GM13976 (cell line): ENCODE results near the gene SLCO1A2.
"Not testable (repeated sequence)": the region's sequence is repeated elsewhere in the genome, so short reads cannot be mapped to it uniquely, and the experiment has no call there.

ENCODE experiments used
- DNase-seq: peaks from one replicate; pipeline ENCODE4 v3.0.0; 2012; ENCODE audit warnings: low spot score
- in situ Hi-C: fragments of 300-500 bp; cut with MboI; formaldehyde crosslinking; loops from one replicate; pipeline ENCODE4 v1.12.0; 2022; ENCODE audit warnings: low sequenced_read_pairs, mixed read lengths, inconsistent platforms; ENCODE audit not compliant: unreplicated experiment
- TF ChIP-seq, protein P1 (sequence below): IDR thresholded peaks from 2 replicates; pipeline ENCODE4 v1.5.1; 2012; ENCODE audit warnings: borderline replicate concordance, mild to moderate bottlenecking; ENCODE audit not compliant: insufficient read depth; ENCODE audit errors: extremely low read depth, missing control alignments, control extremely low read depth

The SLCO1A2 gene, protein sequence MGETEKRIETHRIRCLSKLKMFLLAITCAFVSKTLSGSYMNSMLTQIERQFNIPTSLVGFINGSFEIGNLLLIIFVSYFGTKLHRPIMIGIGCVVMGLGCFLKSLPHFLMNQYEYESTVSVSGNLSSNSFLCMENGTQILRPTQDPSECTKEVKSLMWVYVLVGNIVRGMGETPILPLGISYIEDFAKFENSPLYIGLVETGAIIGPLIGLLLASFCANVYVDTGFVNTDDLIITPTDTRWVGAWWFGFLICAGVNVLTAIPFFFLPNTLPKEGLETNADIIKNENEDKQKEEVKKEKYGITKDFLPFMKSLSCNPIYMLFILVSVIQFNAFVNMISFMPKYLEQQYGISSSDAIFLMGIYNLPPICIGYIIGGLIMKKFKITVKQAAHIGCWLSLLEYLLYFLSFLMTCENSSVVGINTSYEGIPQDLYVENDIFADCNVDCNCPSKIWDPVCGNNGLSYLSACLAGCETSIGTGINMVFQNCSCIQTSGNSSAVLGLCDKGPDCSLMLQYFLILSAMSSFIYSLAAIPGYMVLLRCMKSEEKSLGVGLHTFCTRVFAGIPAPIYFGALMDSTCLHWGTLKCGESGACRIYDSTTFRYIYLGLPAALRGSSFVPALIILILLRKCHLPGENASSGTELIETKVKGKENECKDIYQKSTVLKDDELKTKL

DNA sequence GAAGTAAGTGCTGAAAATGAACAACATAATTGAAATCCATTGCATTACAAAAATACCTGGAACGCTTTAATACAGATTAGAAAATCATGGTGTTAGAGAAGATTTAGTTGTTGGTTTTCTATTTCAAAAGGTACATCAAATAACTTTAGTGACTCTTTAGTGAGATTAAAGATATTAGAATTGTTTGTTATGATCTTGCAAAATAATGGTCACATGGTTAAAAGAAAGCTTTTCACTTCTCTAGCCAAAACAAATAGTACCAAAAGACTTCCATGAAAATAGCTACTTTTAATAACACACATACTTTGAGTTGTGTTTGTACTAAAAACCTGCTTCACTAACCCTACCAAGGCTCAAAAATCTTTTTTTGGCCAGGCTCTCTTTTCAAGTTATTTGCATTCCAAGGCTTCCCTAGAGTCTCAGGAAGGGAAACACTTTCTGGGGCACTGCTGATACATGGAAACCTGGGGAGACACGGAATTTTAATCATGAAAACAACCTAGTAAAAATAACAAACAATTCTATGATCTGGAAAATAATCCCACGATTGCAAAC lies at the start of gene SLCO1A2:
SLCO1A2 (minus strand) TSS at position 147 of the 555 bp plus-strand sequence. CDS start 270 bp downstream, outside the sequence.
- in situ Hi-C loops: no loop called here
- TF ChIP-seq, protein P1, sequence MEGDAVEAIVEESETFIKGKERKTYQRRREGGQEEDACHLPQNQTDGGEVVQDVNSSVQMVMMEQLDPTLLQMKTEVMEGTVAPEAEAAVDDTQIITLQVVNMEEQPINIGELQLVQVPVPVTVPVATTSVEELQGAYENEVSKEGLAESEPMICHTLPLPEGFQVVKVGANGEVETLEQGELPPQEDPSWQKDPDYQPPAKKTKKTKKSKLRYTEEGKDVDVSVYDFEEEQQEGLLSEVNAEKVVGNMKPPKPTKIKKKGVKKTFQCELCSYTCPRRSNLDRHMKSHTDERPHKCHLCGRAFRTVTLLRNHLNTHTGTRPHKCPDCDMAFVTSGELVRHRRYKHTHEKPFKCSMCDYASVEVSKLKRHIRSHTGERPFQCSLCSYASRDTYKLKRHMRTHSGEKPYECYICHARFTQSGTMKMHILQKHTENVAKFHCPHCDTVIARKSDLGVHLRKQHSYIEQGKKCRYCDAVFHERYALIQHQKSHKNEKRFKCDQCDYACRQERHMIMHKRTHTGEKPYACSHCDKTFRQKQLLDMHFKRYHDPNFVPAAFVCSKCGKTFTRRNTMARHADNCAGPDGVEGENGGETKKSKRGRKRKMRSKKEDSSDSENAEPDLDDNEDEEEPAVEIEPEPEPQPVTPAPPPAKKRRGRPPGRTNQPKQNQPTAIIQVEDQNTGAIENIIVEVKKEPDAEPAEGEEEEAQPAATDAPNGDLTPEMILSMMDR: no peak
- DNase-seq: no peak

DNA sequence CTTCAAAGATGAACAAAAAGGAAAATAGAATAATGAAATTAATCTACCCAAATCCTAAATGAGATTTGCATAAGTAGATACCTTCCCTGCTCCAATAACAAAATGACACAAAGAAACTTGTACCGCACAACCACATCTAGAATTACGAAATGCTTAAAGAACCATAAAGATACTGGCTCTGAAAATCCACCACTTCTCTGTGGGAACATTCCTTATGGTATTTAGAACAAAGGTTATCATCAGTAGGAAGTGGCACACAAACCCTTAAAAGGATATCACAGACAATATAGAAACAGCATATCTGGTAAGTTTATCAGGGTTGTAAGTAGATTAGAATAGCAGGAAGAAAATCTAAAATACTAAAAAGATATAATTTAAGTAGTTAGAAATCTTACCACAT lies 49.5 kb upstream of the SLCO1A2 start:
- in situ Hi-C loops: no loop called here
- DNase-seq: no peak
- TF ChIP-seq, protein P1: no peak

DNA sequence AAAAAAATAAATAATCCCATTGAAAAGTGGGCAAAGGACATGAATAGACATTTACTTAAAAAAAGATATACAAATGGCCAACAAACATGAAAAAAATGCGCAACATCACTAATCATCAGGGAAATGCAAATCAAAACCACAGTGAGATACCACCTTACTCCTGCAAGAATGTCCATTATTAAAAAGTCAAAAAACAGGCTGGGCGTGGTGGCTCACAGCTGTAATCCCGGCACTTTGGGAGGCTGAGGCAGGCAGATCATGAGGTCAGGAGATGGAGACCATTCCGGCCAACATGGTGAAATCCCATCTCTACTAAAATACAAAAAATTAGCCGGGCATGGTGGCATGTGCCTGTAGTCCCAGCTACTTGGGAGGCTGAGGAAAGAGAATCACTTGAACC lies 46.6 kb upstream of the SLCO1A2 start:
- DNase-seq, in situ Hi-C loops: not testable (repeated sequence)

DNA sequence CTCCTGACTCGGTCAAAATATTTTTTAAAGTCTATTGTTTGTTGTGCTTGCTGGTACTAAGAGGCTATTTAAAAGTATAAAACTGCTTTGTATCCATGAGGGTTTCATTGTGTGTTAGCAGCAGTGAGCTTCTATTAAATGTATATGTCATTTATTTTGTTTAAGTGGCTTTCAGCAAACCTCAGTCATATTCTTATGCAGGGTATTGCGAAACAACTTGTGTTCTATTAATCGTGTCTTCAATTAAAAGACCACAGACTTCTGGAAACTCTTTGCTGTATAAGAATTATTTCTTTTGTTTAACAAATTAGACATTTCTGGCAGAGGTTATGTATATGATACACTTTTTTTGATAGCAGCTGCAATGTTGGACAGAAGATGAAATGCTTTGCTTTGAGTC lies 44.5 kb upstream of the SLCO1A2 start:
- TF ChIP-seq, protein P1: no peak
- in situ Hi-C loops: no loop called here
- no peak for DNase-seq

DNA sequence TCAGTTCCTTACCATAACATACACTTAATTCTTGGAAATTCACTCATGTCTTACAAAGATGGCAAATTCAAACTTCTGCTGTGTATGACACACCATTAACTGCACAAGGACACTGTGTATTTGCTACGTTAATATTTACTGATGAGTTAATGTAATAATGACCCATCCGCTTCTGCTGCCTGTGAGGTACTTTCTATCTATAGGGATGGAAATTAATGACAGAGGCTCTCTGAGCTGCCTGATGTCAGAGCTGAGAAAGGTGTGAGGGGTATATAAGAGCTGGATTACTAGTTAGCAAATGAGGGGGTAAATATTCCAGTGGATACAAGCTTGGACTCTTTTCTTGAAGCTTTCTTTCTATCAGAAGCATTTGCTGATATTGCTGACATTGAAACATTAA lies 37.9 kb upstream of the SLCO1A2 start, which contains the start of gene IAPP:
IAPP (plus strand) TSS at position 301 of the 400 bp plus-strand sequence. CDS start 450 bp downstream, outside the sequence.
- DNase-seq: no peak
- TF ChIP-seq, protein P1: no peak
- in situ Hi-C loops: no loop called here

DNA sequence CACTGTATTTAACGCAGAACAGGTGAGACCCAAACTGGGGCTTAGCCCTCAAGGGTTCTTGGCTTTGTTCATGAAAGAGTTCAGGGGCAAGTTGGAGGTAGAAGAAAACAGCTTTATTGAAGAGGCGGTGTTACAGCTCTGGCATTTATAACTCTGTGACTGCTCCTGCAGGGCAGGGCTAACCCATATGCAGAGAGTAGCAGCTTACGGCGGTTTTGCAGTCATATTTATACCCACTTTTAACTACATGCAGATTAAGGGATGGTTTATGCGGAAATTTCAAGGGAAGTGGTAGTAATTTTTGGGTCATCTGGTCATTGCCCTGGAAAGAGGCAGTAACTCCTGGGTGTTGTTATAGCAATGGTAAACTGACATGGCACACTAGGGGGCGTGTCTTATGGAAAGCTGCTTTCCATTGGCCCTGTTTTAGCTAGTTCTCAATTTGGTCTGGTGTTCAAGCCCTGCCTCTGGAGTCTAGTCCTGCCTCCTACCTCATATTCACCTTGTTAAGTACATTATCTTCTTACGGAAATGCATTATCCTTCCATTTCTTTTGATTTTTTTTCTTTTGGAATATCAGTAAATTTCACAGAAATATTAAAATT lies 36.2 kb upstream of the SLCO1A2 start:
- in situ Hi-C loops: no loop called here
- DNase-seq: no peak
- TF ChIP-seq, protein P1: no peak
